Activated CD8-positive, alpha-beta memory T cell treated with anti-CD3 and anti-CD28 coated beads, Interleukin-2, amount 50 U/mL, for 1 hour (primary cell): ENCODE measurements around the gene SPON1.

ENCODE experiments used
- DNase-seq: peaks from one replicate; pipeline ENCODE4 v3.0.0-alpha.2; 2020; ENCODE audit errors: extremely low read depth

Gene SPON1

GRCh38 chr11:14186046-14186775, 223.7 kb downstream of the SPON1 start:
- DNase-seq = no peak

DNA sequence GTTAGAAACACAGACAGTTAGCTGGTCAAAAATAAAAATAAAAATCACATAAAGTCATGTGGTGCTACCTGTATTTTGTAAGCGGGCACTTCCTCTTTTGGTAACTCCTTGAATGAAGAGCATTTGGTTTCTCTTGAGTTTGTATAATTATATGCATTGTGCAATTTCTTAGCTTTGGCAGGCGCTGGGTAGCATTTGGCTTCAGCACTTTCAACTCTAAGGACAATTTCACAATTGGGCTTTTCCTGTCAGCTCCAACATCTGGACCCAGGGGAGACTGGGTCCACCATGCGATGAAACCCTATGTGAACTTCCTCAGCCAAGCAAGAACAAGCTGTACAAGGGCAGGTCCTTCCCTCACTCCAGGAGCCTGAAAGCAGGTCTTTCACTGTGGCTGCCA, 227.4 kb downstream of the SPON1 start:
- DNase-seq = no peak

DNA sequence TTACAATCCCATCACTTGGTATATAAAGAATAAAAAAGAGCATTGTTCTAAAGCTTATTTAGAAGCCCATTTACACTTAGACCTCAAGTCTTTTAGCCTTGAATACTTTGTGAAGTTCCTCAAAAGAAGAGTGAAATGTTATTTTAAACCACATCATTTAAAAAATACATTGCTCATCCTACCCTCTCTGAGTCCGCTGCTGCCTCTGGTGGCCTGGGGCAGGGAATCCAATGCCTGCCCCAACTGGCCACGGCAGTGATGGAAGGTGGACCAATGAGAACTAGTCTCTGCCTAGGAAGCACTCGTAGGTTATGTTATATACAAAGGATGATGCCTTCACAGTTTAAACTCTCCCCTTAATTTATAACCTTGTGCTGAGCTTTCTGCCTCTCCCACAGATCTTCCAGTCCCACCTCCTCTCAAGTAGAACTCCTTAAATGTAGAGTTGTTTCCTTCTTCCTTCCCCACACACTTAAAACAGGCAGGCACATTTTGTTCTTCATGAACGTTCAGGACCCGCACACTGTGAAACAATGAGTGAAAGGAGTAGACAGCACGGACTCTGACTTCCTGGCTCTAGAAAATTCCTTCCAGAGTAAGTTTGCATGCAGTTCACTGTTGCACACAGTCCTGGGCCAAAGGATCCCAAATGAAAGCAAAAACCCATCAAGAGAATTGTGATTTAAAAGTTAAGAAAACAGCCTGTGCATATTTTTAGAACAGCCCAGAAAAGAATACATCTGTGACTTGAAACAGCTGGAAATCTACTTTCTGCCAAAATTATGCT, 228.7 kb downstream of the SPON1 start:
- DNase-seq = no peak

- no peak for DNase-seq
These were observed 231.1 kb downstream of the SPON1 start for GRCh38 chr11:14193644-14194043.

DNA sequence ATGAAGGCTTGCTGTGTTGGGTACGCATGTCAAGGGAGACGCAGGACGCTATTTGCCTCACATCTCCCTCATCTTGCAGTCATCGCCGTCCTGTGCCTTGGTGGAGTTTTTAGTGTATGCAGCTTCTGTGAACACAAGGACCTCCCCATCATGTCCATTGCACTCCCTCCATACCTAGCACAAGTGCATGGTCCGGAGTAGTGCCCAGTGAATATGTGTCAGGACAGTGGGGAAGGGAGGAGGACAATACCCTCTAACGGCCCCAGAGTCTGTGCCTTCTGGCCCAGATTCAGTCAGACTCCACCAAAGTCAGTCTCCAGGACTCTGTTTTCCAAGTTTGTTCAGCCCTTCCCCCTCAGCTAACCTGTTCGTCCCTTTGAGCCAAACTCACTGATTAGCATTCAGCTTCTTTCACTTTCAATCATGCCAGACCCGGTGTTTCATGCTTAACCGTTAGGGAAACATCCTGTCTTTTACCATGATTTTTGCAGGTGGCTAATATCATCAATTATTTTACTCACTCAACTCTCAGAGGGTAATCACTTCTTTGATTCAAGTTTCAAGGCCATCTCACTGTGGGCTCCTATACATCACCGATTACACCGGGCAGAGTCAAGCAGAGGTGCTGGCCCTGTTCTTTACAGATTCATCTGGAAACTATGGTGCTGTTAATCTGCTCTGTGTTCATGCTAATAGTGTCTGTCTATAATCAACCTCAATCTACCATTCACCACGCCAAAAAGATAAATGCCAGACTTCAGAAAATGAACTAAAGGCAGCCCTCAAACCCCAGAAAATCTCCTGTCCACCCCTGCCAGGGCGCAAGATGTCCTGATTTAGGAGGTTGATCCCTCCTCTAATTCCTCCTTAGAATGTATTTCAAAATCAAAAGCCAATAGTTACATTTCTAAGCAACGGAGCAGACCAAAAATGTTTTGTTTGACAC, 240.0 kb downstream of the SPON1 start:
- no peak for DNase-seq

DNA sequence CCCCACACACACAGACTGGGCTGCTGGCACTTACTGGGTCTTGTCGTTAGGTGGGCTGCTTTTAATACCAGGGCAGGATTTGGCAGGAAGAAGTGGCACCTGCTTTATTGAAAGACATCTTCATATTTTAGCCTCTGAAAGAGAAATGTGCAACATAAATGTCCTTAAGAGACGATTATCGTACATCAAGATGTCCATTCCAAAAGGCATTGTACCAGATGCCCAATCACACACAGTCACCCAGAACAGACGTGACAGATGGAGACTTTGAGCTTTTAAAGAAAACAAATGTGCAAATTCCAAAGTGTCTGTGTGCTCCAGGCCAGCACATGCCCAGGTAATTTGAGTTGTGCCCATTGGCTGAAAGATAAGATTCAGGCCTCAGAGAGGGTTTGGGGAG, 240.8 kb downstream of the SPON1 start:
- DNase-seq = no peak

- DNase-seq = no peak
These were observed 250.5 kb downstream of the SPON1 start for GRCh38 chr11:14212986-14213385.

- no peak for DNase-seq
These were observed 256.2 kb downstream of the SPON1 start for GRCh38 chr11:14218728-14219127.

- no peak for DNase-seq
These were observed 261.2 kb downstream of the SPON1 start for GRCh38 chr11:14223636-14224288.

DNA sequence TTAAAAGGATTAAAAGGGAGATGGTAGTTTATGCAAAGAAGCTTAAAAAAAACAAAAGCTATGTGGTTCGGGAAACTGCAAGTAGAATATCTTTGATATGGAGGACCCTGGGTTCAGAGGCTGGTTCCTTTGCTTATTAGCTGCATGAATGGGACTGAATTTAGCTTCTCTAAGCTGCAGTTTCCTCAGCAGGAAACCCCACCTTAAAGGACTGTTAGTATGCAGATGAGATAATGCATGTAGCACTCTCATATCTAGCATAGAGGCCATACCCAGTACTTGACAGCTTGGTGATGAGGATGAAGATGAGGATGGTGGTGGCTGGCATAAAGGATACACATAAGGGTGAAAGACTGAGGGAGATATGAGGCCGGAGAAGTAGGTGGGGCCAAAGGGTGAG, 261.9 kb downstream of the SPON1 start:
- no peak for DNase-seq

DNA sequence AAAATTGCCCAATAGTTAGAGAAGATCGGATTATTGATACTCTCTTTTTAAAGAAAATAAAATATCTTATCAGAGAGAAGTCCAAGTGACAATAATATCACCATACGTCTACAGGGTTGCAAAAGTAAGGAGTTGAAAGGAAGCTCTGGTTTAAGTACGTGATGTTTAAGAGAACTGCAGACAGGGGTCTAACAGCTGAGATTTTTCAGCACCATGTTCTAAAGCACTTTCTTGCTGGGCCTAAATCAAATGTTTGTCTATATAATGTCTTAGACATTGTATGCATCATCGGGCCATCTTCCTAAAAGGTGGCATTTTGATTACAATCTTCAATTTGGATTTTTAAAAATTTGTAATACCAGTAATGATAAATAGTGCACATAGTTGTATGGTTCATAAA, 263.1 kb downstream of the SPON1 start:
- no peak for DNase-seq

DNA sequence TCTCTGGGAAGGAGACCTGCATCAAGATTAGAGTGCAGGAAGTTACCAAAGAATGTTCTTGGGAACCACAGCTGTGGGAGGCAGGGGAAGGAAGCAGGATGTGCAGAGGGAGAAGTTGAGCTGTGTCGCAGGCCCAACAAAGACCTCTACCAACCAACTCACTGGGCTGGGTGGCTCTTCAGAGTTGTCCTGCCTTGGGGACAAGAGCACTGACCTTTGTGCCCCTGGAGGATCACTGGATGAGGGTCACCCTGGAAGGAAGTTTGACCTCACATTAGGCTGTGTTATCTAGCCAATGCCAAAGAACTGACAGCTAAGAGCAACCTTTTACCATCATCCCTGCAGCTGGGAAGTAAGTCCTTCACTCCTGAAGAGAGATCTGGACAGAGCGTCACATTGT, 265.8 kb downstream of the SPON1 start:
- DNase-seq = no peak

GRCh38 chr11:14229472-14229871, 266.9 kb downstream of the SPON1 start:
- no peak for DNase-seq

- no peak for DNase-seq
These were observed 267.9 kb downstream of the SPON1 start for GRCh38 chr11:14230407-14230806.

- DNase-seq = no peak
These were observed 270.1 kb downstream of the SPON1 start for GRCh38 chr11:14232652-14233051.

DNA sequence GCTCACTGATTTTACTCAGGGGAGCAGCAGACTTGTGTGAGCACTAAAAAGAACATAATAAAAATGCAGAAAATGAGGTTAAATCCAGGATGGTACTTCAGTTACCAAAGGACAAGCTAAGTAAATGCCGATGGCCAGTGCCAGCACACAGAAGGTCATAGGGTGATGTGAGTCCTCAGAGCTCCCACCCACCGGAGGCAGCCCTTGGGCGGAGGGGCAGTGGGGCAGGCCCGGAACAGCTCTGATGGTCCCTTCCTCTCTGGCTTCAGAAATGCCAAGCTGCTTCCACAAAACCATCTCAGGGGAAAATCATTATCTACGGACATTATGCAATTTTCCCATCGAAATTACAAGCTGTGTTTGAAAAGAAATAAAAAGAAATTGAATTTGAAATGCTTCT, 271.9 kb downstream of the SPON1 start:
- DNase-seq = no peak

GRCh38 chr11:14235701-14236100, 273.2 kb downstream of the SPON1 start:
- no peak for DNase-seq

DNA sequence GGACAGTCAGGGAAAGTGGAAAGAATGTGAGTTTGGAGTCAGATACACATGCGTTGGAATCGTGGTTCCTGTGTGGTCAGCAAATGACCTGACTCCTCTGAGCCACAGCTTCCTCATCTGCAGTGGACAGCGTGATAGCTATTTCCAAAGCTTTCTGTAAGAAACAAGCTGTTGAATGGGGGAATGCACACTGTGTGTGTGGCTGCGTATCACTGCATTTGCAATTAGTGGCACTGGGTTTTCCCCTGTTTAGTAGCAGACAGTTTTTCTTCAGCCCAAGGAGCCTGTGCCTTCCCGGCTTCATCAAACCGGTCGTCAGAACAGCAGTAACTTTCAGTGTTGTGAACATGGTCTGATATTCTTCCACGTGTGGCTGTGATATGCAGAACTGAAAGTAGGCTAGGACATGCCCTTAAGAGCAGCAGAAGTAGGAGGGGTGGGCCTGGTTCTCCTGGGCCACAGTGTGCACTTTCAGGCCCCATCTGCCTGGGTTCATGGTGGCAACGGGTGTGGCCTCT, 275.0 kb downstream of the SPON1 start:
- DNase-seq = no peak

DNA sequence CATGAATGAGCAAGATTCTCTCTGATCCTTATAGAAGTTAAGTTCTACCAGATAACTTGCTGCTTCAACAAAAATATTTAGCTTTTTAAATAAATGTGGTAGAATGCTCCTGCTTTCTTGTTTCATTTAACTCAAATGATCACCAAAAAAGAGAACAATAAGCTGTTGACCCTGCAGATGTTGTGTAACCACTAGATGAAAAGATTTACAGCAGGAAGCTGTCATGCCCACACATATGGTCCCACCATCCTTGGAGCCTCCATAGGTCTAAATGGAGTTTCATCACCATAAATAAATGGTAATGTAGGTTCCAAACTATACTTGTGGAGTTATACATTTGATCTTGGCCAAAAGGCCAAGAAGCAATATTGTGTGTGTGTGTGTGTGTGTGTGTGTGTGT, 277.7 kb downstream of the SPON1 start:
- DNase-seq = no peak

DNA sequence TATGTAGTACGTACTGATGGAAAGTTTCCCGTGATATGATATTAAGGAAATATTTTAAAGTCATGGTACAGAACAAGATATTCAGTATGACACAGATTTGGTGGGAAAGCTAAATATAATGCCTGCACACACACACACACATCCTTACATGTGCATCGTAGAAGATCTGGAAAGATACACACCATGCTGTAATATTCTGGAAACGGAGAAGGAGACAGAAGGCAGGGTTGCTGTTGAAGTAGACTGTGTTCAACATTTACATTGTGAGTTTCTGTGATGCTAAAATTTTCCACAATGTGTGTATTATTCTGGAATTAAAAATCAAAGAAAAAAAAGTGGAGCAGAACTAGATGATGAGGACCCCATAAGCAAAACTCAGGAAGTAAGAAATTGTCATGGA, 278.4 kb downstream of the SPON1 start:
- no peak for DNase-seq

DNA sequence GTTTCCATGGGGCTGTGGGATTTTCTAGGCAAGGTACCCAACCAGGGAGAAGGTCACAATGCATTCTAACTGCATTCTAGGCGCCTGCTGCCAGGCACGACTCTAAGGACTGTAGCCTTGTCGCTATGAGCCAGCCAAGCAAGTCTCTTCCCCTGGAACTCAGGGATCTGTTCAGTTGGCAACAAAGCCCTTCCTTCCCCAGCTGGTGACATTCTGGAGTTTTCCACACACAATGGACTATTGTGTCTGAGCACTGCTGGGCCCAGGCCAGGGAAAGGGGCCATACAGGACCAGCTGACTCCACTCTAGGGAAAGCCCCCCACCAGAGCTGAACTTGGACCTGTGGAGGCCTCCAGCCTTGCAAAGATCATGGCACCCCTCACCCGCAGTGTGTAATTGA, 279.7 kb downstream of the SPON1 start:
- DNase-seq = no peak

DNA sequence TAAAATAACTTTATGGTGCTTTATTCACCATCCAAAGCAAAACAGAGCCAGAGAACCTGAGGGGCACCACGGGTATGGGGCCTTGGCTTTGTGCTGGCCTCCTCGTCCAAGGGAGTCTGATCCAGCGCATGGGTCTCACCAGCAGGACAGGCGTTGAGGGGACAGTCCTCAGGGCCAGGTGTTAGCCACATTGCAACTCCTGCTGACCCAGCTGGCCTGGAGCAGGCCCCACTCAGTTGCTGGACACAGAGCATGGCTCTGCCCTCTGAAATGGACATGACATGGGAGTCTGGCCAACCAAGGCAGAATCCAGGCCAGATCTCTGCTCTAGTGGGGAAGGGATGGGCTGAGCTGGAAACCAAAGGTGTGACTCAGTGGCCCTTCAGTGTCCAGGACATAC, 280.2 kb downstream of the SPON1 start:
- no peak for DNase-seq
